Activated CD4-positive, alpha-beta T cell treated with anti-CD3 and anti-CD28 coated beads, Interleukin-2, amount 50 U/mL, for 1 hour (primary cell): ENCODE data around the gene SMCP.

ENCODE experiments used
- DNase-seq: peaks from one replicate; pipeline ENCODE4 v3.0.0-alpha.2; 2020

SMCP gene

GRCh38 chr1:152888126-152888525 is 10.0 kb downstream of the SMCP start:
- no peak for DNase-seq

GRCh38 chr1:152899027-152899426 is 20.9 kb downstream of the SMCP start:
- DNase-seq = no peak

GRCh38 chr1:152899883-152900282 is 21.8 kb downstream of the SMCP start:
- DNase-seq = no peak

- no peak for DNase-seq
These were observed 23.5 kb downstream of the SMCP start for GRCh38 chr1:152901631-152902030.

GRCh38 chr1:152902636-152903035 is 24.5 kb downstream of the SMCP start:
- no peak for DNase-seq

GRCh38 chr1:152904688-152905440 is 26.7 kb downstream of the SMCP start:
- DNase-seq = no peak

GRCh38 chr1:152906023-152906565 is 28.0 kb downstream of the SMCP start:
- no peak for DNase-seq

- no peak for DNase-seq
These were observed 29.8 kb downstream of the SMCP start, which contains the start of gene IVL for GRCh38 chr1:152907686-152908601. Gene IVL, plus strand, starts transcription at chr1:152908546. Its CDS starts 1,252 bp downstream, at chr1:152909798.

GRCh38 chr1:152909206-152909605 is 31.1 kb downstream of the SMCP start:
- no peak for DNase-seq

- no peak for DNase-seq
These were observed 34.3 kb downstream of the SMCP start for GRCh38 chr1:152912471-152912870.

GRCh38 chr1:152912900-152913299 is 34.8 kb downstream of the SMCP start:
- no peak for DNase-seq

- DNase-seq = no peak
These were observed 39.7 kb downstream of the SMCP start for GRCh38 chr1:152917794-152918193.

- DNase-seq = no peak
These were observed 40.9 kb downstream of the SMCP start for GRCh38 chr1:152919071-152919470.

GRCh38 chr1:152924191-152924590 is 46.1 kb downstream of the SMCP start:
- no peak for DNase-seq

- no peak for DNase-seq
These were observed 48.0 kb downstream of the SMCP start for GRCh38 chr1:152926091-152926490.

GRCh38 chr1:152928671-152929070 is 50.5 kb downstream of the SMCP start:
- DNase-seq = no peak

- no peak for DNase-seq
These were observed 54.2 kb downstream of the SMCP start for GRCh38 chr1:152932170-152932811.

GRCh38 chr1:152933196-152933595 is 55.1 kb downstream of the SMCP start:
- no peak for DNase-seq
